Measurements from ENCODE around the gene ADAMTS16. TPM values are rescaled to one million over a fixed set of nuclear protein-coding genes. Genes with fewer than 3 reads are reported as not detected.

ADAMTS16 gene
- total RNA-seq, 2 donors from 2014 or later = 0.11 TPM; not detected in 1

DNA sequence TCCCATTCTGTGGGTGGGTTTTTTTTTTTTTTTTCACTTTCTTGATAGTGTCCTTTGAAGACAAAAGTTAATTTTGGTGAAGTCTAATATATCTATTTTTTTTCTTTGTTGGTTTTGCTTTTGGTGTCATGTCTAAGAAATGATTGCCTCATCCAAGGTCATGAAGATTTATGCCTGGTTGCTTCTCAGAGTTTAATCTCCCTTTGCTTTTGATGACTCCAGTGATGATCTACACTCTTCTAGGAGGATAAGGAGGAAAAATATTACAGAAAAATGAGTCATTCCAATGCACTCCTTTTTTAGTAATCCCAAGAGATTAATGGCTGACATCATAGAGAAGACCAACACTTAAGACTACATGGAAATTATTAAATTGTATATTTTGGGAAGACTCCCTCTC lies 202.7 kb downstream of the ADAMTS16 start:
- TF ChIP-seq POLR2A (IDR thresholded peaks at IDR 0.05) = no peak
- TF ChIP-seq, protein P1, sequence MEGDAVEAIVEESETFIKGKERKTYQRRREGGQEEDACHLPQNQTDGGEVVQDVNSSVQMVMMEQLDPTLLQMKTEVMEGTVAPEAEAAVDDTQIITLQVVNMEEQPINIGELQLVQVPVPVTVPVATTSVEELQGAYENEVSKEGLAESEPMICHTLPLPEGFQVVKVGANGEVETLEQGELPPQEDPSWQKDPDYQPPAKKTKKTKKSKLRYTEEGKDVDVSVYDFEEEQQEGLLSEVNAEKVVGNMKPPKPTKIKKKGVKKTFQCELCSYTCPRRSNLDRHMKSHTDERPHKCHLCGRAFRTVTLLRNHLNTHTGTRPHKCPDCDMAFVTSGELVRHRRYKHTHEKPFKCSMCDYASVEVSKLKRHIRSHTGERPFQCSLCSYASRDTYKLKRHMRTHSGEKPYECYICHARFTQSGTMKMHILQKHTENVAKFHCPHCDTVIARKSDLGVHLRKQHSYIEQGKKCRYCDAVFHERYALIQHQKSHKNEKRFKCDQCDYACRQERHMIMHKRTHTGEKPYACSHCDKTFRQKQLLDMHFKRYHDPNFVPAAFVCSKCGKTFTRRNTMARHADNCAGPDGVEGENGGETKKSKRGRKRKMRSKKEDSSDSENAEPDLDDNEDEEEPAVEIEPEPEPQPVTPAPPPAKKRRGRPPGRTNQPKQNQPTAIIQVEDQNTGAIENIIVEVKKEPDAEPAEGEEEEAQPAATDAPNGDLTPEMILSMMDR (IDR thresholded peaks at IDR 0.05) = no peak
- TF ChIP-seq POLR2AphosphoS5 (IDR thresholded peaks at IDR 0.05) = no peak
- no peaks in the 10 kb centered on the region for H3K36me3 ChIP-seq
- DNase-seq (ENCODE audit: low spot score) = no peak
- H3K9me3 ChIP-seq = no peaks in the 10 kb centered on the region
- no peak overlapping the region for H3K4me3 ChIP-seq
- H3K27ac ChIP-seq = no peak overlapping the region
- intact Hi-C loops (cut with DNase I) = no loop called here
- no peaks in the 10 kb centered on the region for H3K27me3 ChIP-seq (replicated peaks; ENCODE audit: insufficient read depth)
- H3K4me1 ChIP-seq (replicated peaks) = no peaks in the 10 kb centered on the region

DNA sequence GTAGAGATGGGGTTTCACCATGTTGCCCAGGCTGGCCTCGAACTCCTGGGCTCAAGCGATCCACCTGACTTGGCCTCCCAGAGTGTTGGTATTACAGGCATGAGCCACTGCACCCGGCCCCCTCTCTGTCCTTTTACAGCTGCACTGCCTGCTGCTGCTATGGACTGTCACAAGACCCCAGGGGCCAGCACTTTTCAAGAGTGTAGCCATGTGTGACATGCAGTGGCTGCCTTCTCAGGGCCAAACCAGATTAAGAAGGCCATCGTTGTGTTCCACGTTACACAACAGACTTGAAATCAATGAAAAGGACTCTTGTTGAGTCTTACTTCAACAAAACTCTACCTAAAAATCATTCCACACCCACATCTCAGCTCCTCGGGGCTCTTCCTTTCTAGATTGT lies 203.4 kb downstream of the ADAMTS16 start:
- Histone ChIP-seq H3K36me3 (no peaks in the 10 kb centered on the region), H3K9me3 (no peaks in the 10 kb centered on the region), H3K27ac (no peak overlapping the region), H3K4me3 (no peak overlapping the region), H3K27me3 (replicated peaks; ENCODE audit: insufficient read depth) (no peaks in the 10 kb centered on the region), H3K4me1 (replicated peaks) (no peaks in the 10 kb centered on the region)
- intact Hi-C loops (cut with DNase I) = no loop called here
- TF ChIP-seq, protein P1 (IDR thresholded peaks at IDR 0.05) = no peak
- TF ChIP-seq POLR2A (IDR thresholded peaks at IDR 0.05) (no peak), POLR2AphosphoS5 (IDR thresholded peaks at IDR 0.05) (no peak)
- no peak for DNase-seq (ENCODE audit: low spot score)
- 81% methylated on average over 6 of the region's 6 CpGs for WGBS

DNA sequence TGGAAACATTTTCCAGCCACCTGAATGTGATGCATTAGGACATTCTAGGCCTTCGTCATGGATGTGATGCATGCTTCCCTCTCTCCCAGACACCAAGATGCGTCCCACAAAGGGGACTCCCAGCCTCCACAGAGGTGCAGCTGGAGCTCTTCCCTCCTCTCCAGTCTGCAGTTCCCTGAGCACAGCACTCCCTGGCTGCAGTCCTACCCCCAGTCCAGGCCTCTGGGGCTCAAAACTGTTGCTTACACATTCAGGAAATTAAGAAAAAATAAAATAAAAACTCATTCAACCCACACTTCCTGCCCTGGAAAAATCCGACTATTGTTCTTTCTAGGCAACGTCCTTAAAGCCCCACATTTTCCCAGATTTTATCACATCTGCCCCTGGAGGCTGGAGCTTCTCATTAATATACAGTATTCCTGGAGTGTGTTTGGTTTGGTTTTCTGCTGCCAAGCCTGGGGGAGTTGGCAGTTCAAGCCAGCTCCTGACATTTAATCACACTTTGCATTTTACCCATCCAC lies 204.0 kb downstream of the ADAMTS16 start:
- Histone ChIP-seq H3K4me1 (replicated peaks) (no peaks in the 10 kb centered on the region), H3K27me3 (replicated peaks; ENCODE audit: insufficient read depth) (no peaks in the 10 kb centered on the region), H3K9me3 (no peaks in the 10 kb centered on the region), H3K4me3 (no peak overlapping the region), H3K36me3 (no peaks in the 10 kb centered on the region), H3K27ac (no peak overlapping the region)
- DNase-seq (ENCODE audit: low spot score) = no peak
- TF ChIP-seq POLR2AphosphoS5 (IDR thresholded peaks at IDR 0.05) (no peak), POLR2A (IDR thresholded peaks at IDR 0.05) (no peak)
- TF ChIP-seq, protein P1 (IDR thresholded peaks at IDR 0.05) = no peak
- WGBS = 37% methylated on average over 4 of the region's 4 CpGs
- intact Hi-C loops (cut with DNase I) = no loop called here

DNA sequence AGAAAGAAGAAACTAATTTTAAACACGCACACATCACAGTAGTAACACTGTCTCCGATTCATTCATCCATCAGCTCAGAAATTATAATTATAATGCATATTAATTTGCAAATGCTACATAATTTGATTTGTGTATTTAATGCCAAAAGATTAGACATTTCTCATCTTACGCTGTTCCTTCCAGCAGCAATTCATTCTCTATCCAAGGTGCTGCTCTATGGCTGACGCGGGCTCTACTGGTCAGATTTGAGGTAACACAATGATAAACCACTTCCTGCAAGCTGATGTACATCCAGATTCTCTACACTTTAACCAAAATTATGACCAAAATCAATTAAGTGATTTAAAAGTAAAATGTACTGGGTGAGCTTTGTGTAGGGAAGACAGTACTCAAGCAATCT lies 204.5 kb downstream of the ADAMTS16 start:
- no peak overlapping the region for H3K27ac ChIP-seq
- TF ChIP-seq, protein P1 (IDR thresholded peaks at IDR 0.05) = no peak
- TF ChIP-seq POLR2AphosphoS5 (IDR thresholded peaks at IDR 0.05) = no peak
- no peak for TF ChIP-seq POLR2A (IDR thresholded peaks at IDR 0.05)
- H3K36me3 ChIP-seq = no peaks in the 10 kb centered on the region
- WGBS = 36% methylated on average over 5 of the region's 5 CpGs
- no peak overlapping the region for H3K4me3 ChIP-seq
- H3K27me3 ChIP-seq (replicated peaks; ENCODE audit: insufficient read depth) = no peaks in the 10 kb centered on the region
- H3K9me3 ChIP-seq = no peaks in the 10 kb centered on the region
- intact Hi-C loops (cut with DNase I) = no loop called here
- no peaks in the 10 kb centered on the region for H3K4me1 ChIP-seq (replicated peaks)
- DNase-seq (ENCODE audit: low spot score) = no peak

DNA sequence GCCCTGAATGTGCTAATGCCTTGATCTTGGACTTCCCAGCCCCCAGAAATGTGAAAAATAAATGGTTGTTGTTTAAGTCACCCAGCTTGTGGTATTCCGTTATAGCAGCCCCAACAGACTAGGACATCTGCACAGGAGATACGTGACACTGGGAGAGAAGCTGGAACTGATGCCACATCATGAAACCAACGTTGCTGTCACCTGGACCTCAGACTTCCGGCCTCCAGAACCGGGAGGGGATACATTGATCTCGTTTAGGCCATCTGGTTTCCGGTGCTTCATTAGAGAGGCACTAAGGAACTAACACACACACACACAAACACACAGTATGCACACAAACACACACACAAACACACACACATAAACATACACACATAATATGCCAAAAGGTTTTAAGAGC lies 207.3 kb downstream of the ADAMTS16 start:
- TF ChIP-seq, protein P1 (IDR thresholded peaks at IDR 0.05) = no peak
- no peak for TF ChIP-seq POLR2A (IDR thresholded peaks at IDR 0.05)
- no peak for TF ChIP-seq POLR2AphosphoS5 (IDR thresholded peaks at IDR 0.05)
- Histone ChIP-seq H3K4me1 (replicated peaks) (no peaks in the 10 kb centered on the region), H3K4me3 (no peak overlapping the region), H3K27me3 (replicated peaks; ENCODE audit: insufficient read depth) (no peaks in the 10 kb centered on the region), H3K9me3 (no peaks in the 10 kb centered on the region), H3K27ac (no peak overlapping the region), H3K36me3 (no peaks in the 10 kb centered on the region)
- intact Hi-C loops (cut with DNase I) = no loop called here
- DNase-seq (ENCODE audit: low spot score) = no peak
- 98% methylated on average over 7 of the region's 7 CpGs for WGBS
